NT2/D1 (cell line): ENCODE results near the gene KMT2E.

Source experiments
- YY1 ChIP-seq: IDR thresholded peaks from 2 replicates; pipeline ENCODE4 v1.6.1; 2011; ENCODE audit not compliant: insufficient read length, insufficient read depth
- ZNF274 ChIP-seq: IDR thresholded peaks from 2 replicates; pipeline ENCODE4 v1.6.1; 2011; ENCODE audit warnings: mild to moderate bottlenecking, low read depth, low read length

DNA sequence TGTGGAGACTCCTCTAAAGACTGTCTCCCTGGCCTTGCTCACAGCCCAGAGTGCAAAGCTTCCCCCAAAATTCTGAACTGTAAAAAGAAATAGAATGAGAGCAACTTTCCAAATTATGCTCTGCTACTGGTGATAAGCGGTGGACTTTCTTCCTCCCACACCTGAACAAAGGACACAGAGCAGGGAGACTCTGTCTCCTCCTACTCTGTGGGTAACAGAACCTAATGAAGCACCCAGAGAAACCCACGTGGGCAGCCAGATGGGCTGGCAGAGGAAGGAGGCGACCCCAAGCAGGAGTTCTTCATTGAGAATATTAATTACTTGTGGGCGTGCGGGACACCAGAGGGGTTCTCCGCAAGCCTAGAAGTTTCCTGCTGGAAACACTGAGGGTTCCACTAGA, 139.5 kb downstream of the KMT2E start:
- TF ChIP-seq ZNF274 (no peak), YY1 (no peak)
